Loucy (cell line): ENCODE measurements around the gene KAT14.

Experiments used
- H2AFZ ChIP-seq: fragments of 200-600 bp; sonication (generic); 2 replicates; pipeline ENCODE4 v1.6.0; 2016; ENCODE audit warnings: antibody characterized with exemption, mild to moderate bottlenecking, low read length, moderate library complexity
- H3F3A ChIP-seq: fragments of 200-600 bp; 2 replicates; pipeline ENCODE4 v1.6.0; 2016; ENCODE audit warnings: antibody characterized with exemption, low read depth, mild to moderate bottlenecking
- H3K27me3 ChIP-seq: fragments of 200-600 bp; sonication (generic); 2 replicates; pipeline ENCODE4 v1.6.1; 2014; ENCODE audit warnings: low read length, mild to moderate bottlenecking; ENCODE audit not compliant: insufficient read depth, poor library complexity, severe bottlenecking
- H3K36me3 ChIP-seq: fragments of 200-600 bp; sonication (generic); 2 replicates; pipeline ENCODE4 v1.6.1; 2016; ENCODE audit warnings: low read length; ENCODE audit not compliant: insufficient read depth
- H3K4me1 ChIP-seq: fragments of 200-600 bp; sonication (generic); 2 replicates; pipeline ENCODE4 v1.5.1; 2014; ENCODE audit warnings: low read length, mild to moderate bottlenecking; ENCODE audit not compliant: insufficient read depth, poor library complexity, severe bottlenecking
- H3K4me2 ChIP-seq: fragments of 200-600 bp; sonication (generic); 2 replicates; pipeline ENCODE4 v1.6.0; 2014; ENCODE audit warnings: antibody characterized with exemption, low read length, low read depth, mild to moderate bottlenecking; ENCODE audit not compliant: poor library complexity, severe bottlenecking
- H3K4me3 ChIP-seq: fragments of 200-600 bp; sonication (generic); 2 replicates; pipeline ENCODE4 v1.5.1; 2014; ENCODE audit warnings: low read length, mild to moderate bottlenecking, mixed read lengths; ENCODE audit not compliant: poor library complexity, severe bottlenecking
- H3K79me2 ChIP-seq: fragments of 200-600 bp; sonication (generic); 2 replicates; pipeline ENCODE4 v1.6.1; 2014; ENCODE audit warnings: low read length; ENCODE audit not compliant: insufficient read depth
- H3K9ac ChIP-seq: fragments of 200-600 bp; sonication (generic); 2 replicates; pipeline ENCODE4 v1.6.0; 2014; ENCODE audit warnings: mild to moderate bottlenecking, low read depth, low read length, moderate library complexity; ENCODE audit not compliant: poor library complexity, severe bottlenecking
- H3K9me2 ChIP-seq: fragments of 200-600 bp; sonication (generic); replicated peaks from 2 replicates; pipeline ENCODE4 v1.6.1; 2016; ENCODE audit warnings: low read depth, low read length, mixed read lengths
- H3K9me3 ChIP-seq: fragments of 200-600 bp; sonication (generic); 2 replicates; pipeline ENCODE4 v1.6.1; 2014; ENCODE audit warnings: mild to moderate bottlenecking, antibody characterized with exemption, low read length, low read depth; ENCODE audit not compliant: insufficient read depth
- H4K20me1 ChIP-seq: fragments of 200-600 bp; sonication (generic); 2 replicates; pipeline ENCODE4 v1.6.0; 2014; ENCODE audit warnings: antibody characterized with exemption, low read length, mild to moderate bottlenecking; ENCODE audit not compliant: insufficient read depth, poor library complexity, severe bottlenecking
- CTCF ChIP-seq: fragments of 200-600 bp; sonication (generic); conservative IDR thresholded peaks from 2 replicates; pipeline ENCODE4 v1.5.1; 2014; ENCODE audit warnings: mild to moderate bottlenecking, antibody characterized with exemption, low read length
- EZH2phosphoT487 ChIP-seq: fragments of 200-600 bp; IDR thresholded peaks from 2 replicates; pipeline ENCODE4 v1.6.1; 2018; ENCODE audit warnings: antibody characterized with exemption, mild to moderate bottlenecking, moderate library complexity, borderline replicate concordance

Gene KAT14

DNA sequence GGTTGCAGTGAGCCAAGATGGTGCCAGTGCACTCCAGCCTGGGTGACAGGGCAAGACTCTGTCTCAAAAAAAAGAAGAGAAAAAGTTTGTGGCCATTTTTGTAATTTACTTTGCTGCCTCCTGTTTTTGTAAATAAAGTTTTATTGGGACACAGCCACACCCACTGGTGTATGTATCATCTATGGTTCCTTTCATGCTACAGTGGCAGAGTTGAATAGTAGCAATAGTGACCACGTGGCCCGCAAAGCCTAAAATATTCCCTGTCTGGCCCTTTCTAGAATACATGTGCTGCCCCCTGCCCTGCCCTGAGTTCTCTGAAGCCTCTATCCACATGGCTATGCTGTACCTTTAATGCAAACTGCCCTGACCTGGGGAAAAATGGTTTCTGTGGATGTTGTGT lies 75.3 kb downstream of the KAT14 start:
- Histone ChIP-seq H2AFZ (no peak overlapping the region), H3K4me1 (no peaks in the 10 kb centered on the region), H3K27me3 (no peaks in the 10 kb centered on the region), H3K79me2 (no peaks in the 10 kb centered on the region), H3K4me2 (no peak overlapping the region), H3F3A (no peaks in the 10 kb centered on the region), H3K9me3 (no peaks in the 10 kb centered on the region), H4K20me1 (no peaks in the 10 kb centered on the region), H3K4me3 (no peak overlapping the region), H3K9me2 (no peaks in the 10 kb centered on the region), H3K36me3 (no peaks in the 10 kb centered on the region), H3K9ac (no peak overlapping the region)
- TF ChIP-seq EZH2phosphoT487, result no peak
- TF ChIP-seq CTCF, result no peak

DNA sequence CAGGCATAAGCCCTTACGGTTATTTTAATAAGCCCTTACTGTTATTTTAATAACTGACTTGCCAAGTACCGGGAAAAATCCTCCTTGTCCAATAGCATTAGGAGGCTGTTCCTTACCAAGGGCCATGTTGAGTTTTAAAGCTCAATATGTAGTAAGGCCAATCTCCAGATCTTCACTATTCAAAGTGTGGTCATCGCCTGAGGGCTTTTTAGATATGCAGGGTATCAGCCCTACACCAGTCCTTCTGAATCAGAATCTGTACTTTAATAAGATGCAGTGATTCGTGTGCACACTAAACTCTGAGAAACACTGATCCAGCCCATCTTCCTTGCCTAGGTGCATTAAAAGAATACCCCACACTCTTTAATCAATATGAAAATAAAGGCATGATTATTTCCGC lies 77.9 kb downstream of the KAT14 start:
- Histone ChIP-seq H3K4me2 (no peak overlapping the region), H3K36me3 (no peaks in the 10 kb centered on the region), H4K20me1 (no peaks in the 10 kb centered on the region), H3K9me3 (no peaks in the 10 kb centered on the region), H3K4me3 (no peak overlapping the region), H3K9ac (no peak overlapping the region), H3F3A (no peaks in the 10 kb centered on the region), H3K79me2 (no peaks in the 10 kb centered on the region), H3K4me1 (no peaks in the 10 kb centered on the region), H3K27me3 (no peaks in the 10 kb centered on the region), H3K9me2 (no peaks in the 10 kb centered on the region), H2AFZ (no peak overlapping the region)
- TF ChIP-seq EZH2phosphoT487 (no peak), CTCF (no peak)

GRCh38 chr20:18218280-18218679 lies 80.6 kb downstream of the KAT14 start:
- no peaks in the 10 kb centered on the region for H3K4me1 ChIP-seq
- H3K9ac ChIP-seq, result no peak overlapping the region
- H3K9me3 ChIP-seq, result no peaks in the 10 kb centered on the region
- no peaks in the 10 kb centered on the region for H3K36me3 ChIP-seq
- no peaks in the 10 kb centered on the region for H3K79me2 ChIP-seq
- no peak for TF ChIP-seq CTCF
- no peak for TF ChIP-seq EZH2phosphoT487
- H3K4me3 ChIP-seq, result no peak overlapping the region
- no peaks in the 10 kb centered on the region for H3K27me3 ChIP-seq
- no peaks in the 10 kb centered on the region for H3K9me2 ChIP-seq
- no peak overlapping the region for H3K4me2 ChIP-seq
- H2AFZ ChIP-seq, result no peak overlapping the region
- H4K20me1 ChIP-seq, result no peaks in the 10 kb centered on the region
- no peaks in the 10 kb centered on the region for H3F3A ChIP-seq
